CD4-positive, alpha-beta T cell treated with Interleukin-17A for 1 hour (primary cell): Measurements from ENCODE around the gene C1orf21.

ENCODE experiments used
- DNase-seq: peaks from one replicate; pipeline ENCODE4 v3.0.0-alpha.2; 2020

Gene C1orf21

DNA sequence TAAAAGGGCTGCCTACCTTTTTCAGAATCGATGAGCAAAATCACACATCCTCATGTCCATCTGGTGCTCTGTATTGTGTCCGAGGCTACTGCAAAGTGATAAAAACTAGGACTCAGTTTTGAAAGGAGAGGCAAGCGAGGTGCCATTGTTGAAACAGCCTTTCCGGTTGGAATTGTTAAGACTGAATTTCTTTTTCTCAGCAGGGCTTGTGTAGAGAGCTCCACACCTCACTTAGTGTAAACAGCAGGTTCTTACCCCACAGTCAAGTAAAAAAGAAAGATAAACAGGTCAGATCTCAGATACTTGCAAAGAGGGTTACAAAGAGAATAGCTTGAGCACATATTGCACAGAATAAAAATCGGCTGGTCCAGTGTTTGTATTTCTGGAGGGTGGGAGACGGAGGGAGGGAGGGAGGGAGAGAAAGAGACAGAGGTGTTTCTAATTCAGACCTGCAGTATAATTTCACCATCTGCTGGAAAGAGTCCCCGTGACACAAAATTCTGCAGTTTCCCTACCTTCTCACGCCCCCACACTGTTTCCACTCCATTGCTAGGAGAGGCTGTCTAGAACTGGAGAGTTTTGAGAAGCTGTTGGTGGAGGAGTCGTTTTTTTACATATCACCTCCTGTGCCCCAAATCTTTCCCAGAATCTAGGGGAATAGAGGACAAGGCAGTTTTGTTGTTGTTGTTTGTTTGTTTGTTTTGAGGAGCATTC lies 285.3 kb downstream of the C1orf21 start:
- no peak for DNase-seq

DNA sequence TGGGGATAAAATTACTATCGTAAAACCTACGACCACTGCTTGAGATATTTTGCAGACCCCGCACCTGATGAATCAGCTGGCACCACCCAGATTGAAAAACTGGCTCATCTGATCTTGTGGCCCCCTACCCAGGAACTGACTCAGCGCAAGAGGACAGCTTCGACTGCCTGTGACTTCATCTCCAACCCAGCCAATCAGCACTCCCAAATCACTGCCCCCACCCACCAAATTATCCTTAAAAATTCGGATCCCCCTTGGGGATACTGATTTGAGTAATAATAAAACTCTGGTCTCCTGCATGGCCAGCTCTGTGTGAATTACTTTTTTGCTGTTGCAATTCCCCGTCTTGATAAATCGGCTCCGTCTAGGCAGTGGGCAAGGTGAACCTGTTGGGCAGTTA lies 286.5 kb downstream of the C1orf21 start:
- no peak for DNase-seq

DNA sequence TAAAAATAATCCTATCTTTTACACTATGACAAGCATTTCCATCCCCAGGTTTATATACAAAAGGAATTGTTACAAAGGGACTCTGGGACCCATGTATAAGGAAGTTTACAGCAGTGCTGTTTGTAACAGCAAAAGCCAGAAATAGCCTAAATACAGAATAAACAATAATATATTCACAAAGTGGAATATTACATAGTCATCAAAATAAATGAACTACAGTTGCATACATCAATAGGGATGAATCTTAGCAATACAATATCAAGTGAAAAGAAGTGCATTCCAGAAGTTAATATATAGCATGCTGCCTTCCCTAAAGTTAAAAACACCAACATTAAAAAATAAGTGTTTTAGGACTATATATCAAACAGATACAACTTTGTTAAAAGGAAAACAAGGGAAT lies 290.5 kb downstream of the C1orf21 start:
- no peak for DNase-seq
